Retinal pigment epithelial cell (primary cell): ENCODE results near the gene WDR90.

Source experiments
- DNase-seq: peaks from one replicate; pipeline ENCODE4 v3.0.0-alpha.2; 2010; ENCODE audit warnings: low read depth
- H3K4me3 ChIP-seq: 2 replicates; pipeline ENCODE4 v1.5.1; 2011; ENCODE audit warnings: mild to moderate bottlenecking, low read length, control low read depth, moderate library complexity
- CTCF ChIP-seq: conservative IDR thresholded peaks from 2 replicates; pipeline ENCODE4 v1.5.1; 2011; ENCODE audit warnings: low read depth, low read length, control low read depth, inconsistent platforms

The WDR90 gene

GRCh38 chr16:648781-649589, at the start of gene WDR90:
WDR90 (plus strand) TSS chr16:649365; CDS start chr16:649417, 52 bp downstream.
- TF ChIP-seq CTCF, result no peak

GRCh38 chr16:600781-601180, 48.4 kb upstream of the WDR90 start:
- no peak overlapping the region for H3K4me3 ChIP-seq
- no peak for DNase-seq

More at GRCh38 chr16:648781-649589, at the start of gene WDR90:
- DNase-seq, result peak; percentile 63
- H3K4me3 ChIP-seq, result peak within 1 kb of the TSS; percentile 47

GRCh38 chr16:603933-604332, 45.2 kb upstream of the WDR90 start:
- no peak for DNase-seq
- TF ChIP-seq CTCF, result no peak
- H3K4me3 ChIP-seq, result no peak overlapping the region

More at GRCh38 chr16:600781-601180, 48.4 kb upstream of the WDR90 start:
- peak; percentile 57 for TF ChIP-seq CTCF

- H3K4me3 ChIP-seq, result no peak overlapping the region
- no peak for TF ChIP-seq CTCF
- peak; percentile 79 for DNase-seq
Observed at GRCh38 chr16:606656-607307, 42.4 kb upstream of the WDR90 start.

- TF ChIP-seq CTCF, result no peak
- no peak overlapping the region for H3K4me3 ChIP-seq
- DNase-seq, result no peak
Observed at GRCh38 chr16:608019-608418, 41.1 kb upstream of the WDR90 start.

- H3K4me3 ChIP-seq, result no peak overlapping the region
- TF ChIP-seq CTCF, result no peak
- DNase-seq, result no peak
Observed at GRCh38 chr16:609316-609715, 39.8 kb upstream of the WDR90 start.
